ENCODE measurements around the gene ZMYM3.

- TF ChIP-seq CTCF (conservative IDR thresholded peaks at IDR 0.05 in 1 of 2, IDR thresholded peaks at IDR 0.05 in 1 of 2; ENCODE audit: low read depth in 1 of 2, low read length in 2 of 2) (no peak), EZH2 (IDR thresholded peaks at IDR 0.05; ENCODE audit: low read length, missing control alignments) (no peak)
Observed at GRCh38 chrX:71214152-71214551, 39.8 kb downstream of the ZMYM3 start.

Measured in fibroblast of lung (primary cell).